Panc1 (cell line): ENCODE measurements around the gene PDZD2. TPM values are rescaled to one million over a fixed set of nuclear protein-coding genes. Genes with fewer than 3 reads are reported as not detected.
A peak's percentile ranks its signal among the peaks of the same experiment; 100 is the strongest.

ENCODE experiments used
- ATAC-seq: fragments of 200-7000 bp; cut with Tn5 transposase; 2 replicates; pipeline ENCODE4 v1.9.1; 2020; ENCODE audit warnings: mild to moderate bottlenecking, moderate library complexity
- BruUV-seq: library from RNA; stranded (reverse); fragments of 400-500 nt; replicated peaks from 2 replicates; lab custom pipeline; 2021; lab: Mats Ljungman, UMichigan
- CTCF ChIA-PET: fragments of 300-600 bp; sonication (Branson Sonifier 250); formaldehyde crosslinking; loops from one replicate; lab custom pipeline; 2022; ENCODE audit warnings: antibody characterized with exemption; lab: Charles Lee
- POLR2A ChIA-PET: fragments of 300-600 bp; sonication (Branson Sonifier 250); formaldehyde crosslinking; loops from one replicate; lab custom pipeline; 2022; ENCODE audit warnings: antibody characterized with exemption; lab: Charles Lee
- DNase-seq: peaks from one replicate; pipeline ENCODE4 v3.0.0-alpha.2; 2010; ENCODE audit warnings: low read depth, low spot score
- H3K27ac ChIP-seq: 2 replicates; pipeline ENCODE4 v1.5.1; 2011; ENCODE audit warnings: mild to moderate bottlenecking, low read length, inconsistent platforms
- H3K27me3 ChIP-seq: fragments of 200-500 bp; sonication (Bioruptor generic); 2 replicates; pipeline ENCODE4 v1.6.0; 2014; ENCODE audit warnings: low read length, inconsistent platforms; ENCODE audit not compliant: control insufficient read depth, insufficient read depth
- H3K36me3 ChIP-seq: fragments of 200-500 bp; sonication (Bioruptor generic); 2 replicates; pipeline ENCODE4 v1.5.1; 2014; ENCODE audit warnings: inconsistent platforms, mild to moderate bottlenecking, low read length, moderate library complexity; ENCODE audit not compliant: control insufficient read depth, insufficient read depth
- H3K4me1 ChIP-seq: 2 replicates; pipeline ENCODE4 v1.5.1; 2011; ENCODE audit warnings: inconsistent platforms, mild to moderate bottlenecking, low read length, moderate library complexity; ENCODE audit not compliant: control insufficient read depth, insufficient read depth
- H3K4me3 ChIP-seq, 2 experiments: 2 replicates each; pipeline ENCODE4 v1.5.1; 2011 to 2012; ENCODE audit warnings: low read depth in 2 of 2, low read length in 2 of 2, mild to moderate bottlenecking in 2 of 2, inconsistent platforms in 1 of 2, moderate library complexity in 1 of 2
- H3K9me3 ChIP-seq: fragments of 200-500 bp; sonication (Bioruptor generic); 2 replicates; pipeline ENCODE4 v1.5.1; 2014; ENCODE audit warnings: low read depth, mild to moderate bottlenecking, inconsistent platforms, low read length, moderate library complexity; ENCODE audit not compliant: control insufficient read depth, insufficient read depth
- CTCF ChIP-seq: fragments of 450-650 bp; IDR thresholded peaks from 2 replicates; pipeline ENCODE4 v1.5.1; 2017; ENCODE audit warnings: mild to moderate bottlenecking
- POLR2AphosphoS5 ChIP-seq: IDR thresholded peaks from 2 replicates; pipeline ENCODE4 v1.6.1; 2012; ENCODE audit warnings: mild to moderate bottlenecking, low read depth, low read length, moderate library complexity
- SIN3A ChIP-seq: IDR thresholded peaks from 2 replicates; pipeline ENCODE4 v1.6.1; 2012; ENCODE audit warnings: low read depth, mild to moderate bottlenecking, low read length, moderate library complexity, borderline replicate concordance; ENCODE audit not compliant: insufficient read depth
- TCF7L2 ChIP-seq: IDR thresholded peaks from 2 replicates; pipeline ENCODE4 v1.6.1; 2011; ENCODE audit warnings: mild to moderate bottlenecking, low read depth, low read length, inconsistent platforms
- in situ Hi-C: cut with HindIII; loops from 2 replicates; pipeline ENCODE4 v1.10.0; 2016; ENCODE audit warnings: low sequenced_read_pairs, low pct_unique_long_range_greater_than_20kb
- intact Hi-C: fragments of 100-400 bp; cut with micrococcal nuclease; formaldehyde crosslinking; loops from one replicate; pipeline ENCODE4 v1.10.0; 2022; ENCODE audit not compliant: unreplicated experiment
- total RNA-seq: library from RNA; stranded (reverse); gene quantifications from one replicate; pipeline ENCODE4 v1.2.1, GENCODE V29; 2021; ENCODE audit not compliant: unreplicated experiment
- TF ChIP-seq, protein P1 (sequence below), 2 experiments: IDR thresholded peaks; 2 replicates each; pipeline ENCODE4 v1.6.1; 2011 to 2012; ENCODE audit warnings: low read depth in 2 of 2, control low read depth in 1 of 2, low read length in 1 of 2, mild to moderate bottlenecking in 1 of 2, moderate library complexity in 1 of 2; ENCODE audit not compliant: insufficient read depth in 1 of 2

Gene PDZD2
- total RNA-seq, 1 experiment from 2014 or later: 0.10 TPM

DNA sequence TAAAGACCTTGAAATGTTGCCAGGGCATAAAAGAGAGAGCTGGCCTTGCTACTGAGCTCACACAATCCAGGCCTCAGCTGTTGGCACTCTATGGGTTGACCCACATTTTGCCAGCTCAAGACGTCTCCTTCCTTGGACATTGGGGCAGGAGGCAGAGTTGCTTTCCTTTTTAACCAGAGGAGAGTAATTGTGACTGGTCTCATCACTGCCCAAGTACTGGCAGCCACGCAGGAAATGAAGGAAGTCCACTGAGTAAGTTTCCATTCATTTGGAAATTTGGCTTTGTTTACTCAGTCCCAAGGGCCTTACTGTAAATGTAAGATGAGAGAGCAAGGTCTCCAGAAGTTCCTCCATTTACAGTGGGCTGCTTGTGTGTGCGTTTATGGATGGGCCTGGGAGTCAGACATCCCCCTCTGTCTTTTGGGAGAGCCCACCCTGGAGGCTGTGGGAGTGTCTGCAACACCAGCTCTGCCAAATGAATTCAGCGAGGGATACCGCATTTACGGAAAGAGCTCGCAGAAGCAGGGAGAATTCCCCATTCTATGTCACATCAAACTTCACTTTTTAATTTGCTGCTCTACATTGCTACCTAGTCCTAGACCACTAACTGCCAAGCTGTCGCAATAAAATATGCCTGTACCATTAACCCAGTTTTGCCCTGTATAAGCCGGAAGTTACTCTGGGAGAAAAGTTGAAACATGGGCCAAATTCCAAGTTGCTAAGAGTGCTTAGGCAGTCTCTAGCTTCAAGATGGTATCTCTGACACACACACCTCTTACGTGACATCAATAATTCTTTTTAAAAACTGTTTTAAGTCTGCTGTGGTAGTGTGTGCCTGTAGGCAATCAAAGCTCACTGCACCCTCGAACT lies 24.5 kb upstream of the PDZD2 start:
- H3K9me3 ChIP-seq: no peaks in the 10 kb centered on the region
- BruUV-seq: no TSS peak
- DNase-seq: no peak
- ATAC-seq: no peak
- H3K27me3 ChIP-seq: no peaks in the 10 kb centered on the region; the same call in none of the 2 replicates
- no peak overlapping the region for H3K4me3 ChIP-seq
- CTCF ChIA-PET: no interaction called here
- H3K27ac ChIP-seq: no peak overlapping the region
- in situ Hi-C loops (no loop called here), intact Hi-C loops (no loop called here)
- no peaks in the 10 kb centered on the region for H3K36me3 ChIP-seq
- no peaks in the 10 kb centered on the region; the same call in 1 of the 2 replicates for H3K4me1 ChIP-seq
- POLR2A ChIA-PET: no interaction called here
- TF ChIP-seq CTCF: no peak
- TF ChIP-seq, protein P1, sequence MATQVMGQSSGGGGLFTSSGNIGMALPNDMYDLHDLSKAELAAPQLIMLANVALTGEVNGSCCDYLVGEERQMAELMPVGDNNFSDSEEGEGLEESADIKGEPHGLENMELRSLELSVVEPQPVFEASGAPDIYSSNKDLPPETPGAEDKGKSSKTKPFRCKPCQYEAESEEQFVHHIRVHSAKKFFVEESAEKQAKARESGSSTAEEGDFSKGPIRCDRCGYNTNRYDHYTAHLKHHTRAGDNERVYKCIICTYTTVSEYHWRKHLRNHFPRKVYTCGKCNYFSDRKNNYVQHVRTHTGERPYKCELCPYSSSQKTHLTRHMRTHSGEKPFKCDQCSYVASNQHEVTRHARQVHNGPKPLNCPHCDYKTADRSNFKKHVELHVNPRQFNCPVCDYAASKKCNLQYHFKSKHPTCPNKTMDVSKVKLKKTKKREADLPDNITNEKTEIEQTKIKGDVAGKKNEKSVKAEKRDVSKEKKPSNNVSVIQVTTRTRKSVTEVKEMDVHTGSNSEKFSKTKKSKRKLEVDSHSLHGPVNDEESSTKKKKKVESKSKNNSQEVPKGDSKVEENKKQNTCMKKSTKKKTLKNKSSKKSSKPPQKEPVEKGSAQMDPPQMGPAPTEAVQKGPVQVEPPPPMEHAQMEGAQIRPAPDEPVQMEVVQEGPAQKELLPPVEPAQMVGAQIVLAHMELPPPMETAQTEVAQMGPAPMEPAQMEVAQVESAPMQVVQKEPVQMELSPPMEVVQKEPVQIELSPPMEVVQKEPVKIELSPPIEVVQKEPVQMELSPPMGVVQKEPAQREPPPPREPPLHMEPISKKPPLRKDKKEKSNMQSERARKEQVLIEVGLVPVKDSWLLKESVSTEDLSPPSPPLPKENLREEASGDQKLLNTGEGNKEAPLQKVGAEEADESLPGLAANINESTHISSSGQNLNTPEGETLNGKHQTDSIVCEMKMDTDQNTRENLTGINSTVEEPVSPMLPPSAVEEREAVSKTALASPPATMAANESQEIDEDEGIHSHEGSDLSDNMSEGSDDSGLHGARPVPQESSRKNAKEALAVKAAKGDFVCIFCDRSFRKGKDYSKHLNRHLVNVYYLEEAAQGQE (IDR thresholded peaks at IDR 0.05; ENCODE audit: insufficient read depth in 1 of 2, low read depth in 2 of 2, low read length in 1 of 2): no peak
- TF ChIP-seq TCF7L2: no peak
- TF ChIP-seq POLR2AphosphoS5: no peak
- no peak for TF ChIP-seq SIN3A

DNA sequence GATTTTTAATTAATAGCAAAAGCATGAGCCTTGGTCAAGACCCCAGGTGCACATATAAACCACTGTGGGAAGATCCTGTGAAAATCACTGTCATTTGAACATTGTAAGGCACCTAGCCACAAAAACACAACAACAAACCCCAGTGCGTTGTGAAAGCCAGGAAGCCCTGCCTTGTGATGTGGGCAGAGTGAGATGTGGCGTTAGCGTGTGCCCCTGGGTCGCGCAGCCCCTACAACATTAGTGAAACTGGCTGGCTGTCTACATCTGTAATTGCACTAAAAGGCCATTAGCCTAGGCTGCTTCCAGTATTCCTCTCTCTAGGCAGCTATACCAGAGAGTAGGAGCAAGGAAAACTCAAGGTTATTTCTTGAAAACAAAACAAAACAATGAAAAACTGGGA lies 21.1 kb upstream of the PDZD2 start:
- no peak overlapping the region for H3K27ac ChIP-seq
- no peaks in the 10 kb centered on the region; the same call in 1 of the 2 replicates for H3K27me3 ChIP-seq
- no peak overlapping the region for H3K4me3 ChIP-seq
- in situ Hi-C loops (no loop called here), intact Hi-C loops (no loop called here)
- no peak for DNase-seq
- TF ChIP-seq POLR2AphosphoS5 (no peak), CTCF (no peak), TCF7L2 (no peak), SIN3A (no peak)
- TF ChIP-seq, protein P1 (IDR thresholded peaks at IDR 0.05; ENCODE audit: insufficient read depth in 1 of 2, low read depth in 2 of 2, low read length in 1 of 2): no peak
- no peaks in the 10 kb centered on the region; the same call in 1 of the 2 replicates for H3K4me1 ChIP-seq
- BruUV-seq: no TSS peak
- POLR2A ChIA-PET: no interaction called here
- ATAC-seq: 0 out of 2 replicates have a peak, but pooled peaks have one; percentile 30
- CTCF ChIA-PET: no interaction called here
- no peaks in the 10 kb centered on the region for H3K36me3 ChIP-seq
- no peaks in the 10 kb centered on the region for H3K9me3 ChIP-seq
